ENCODE results near the gene BPIFB3.
"Not testable (repeated sequence)": the region's sequence is repeated elsewhere in the genome, so short reads cannot be mapped to it uniquely, and the experiment has no call there.

Gene BPIFB3

DNA sequence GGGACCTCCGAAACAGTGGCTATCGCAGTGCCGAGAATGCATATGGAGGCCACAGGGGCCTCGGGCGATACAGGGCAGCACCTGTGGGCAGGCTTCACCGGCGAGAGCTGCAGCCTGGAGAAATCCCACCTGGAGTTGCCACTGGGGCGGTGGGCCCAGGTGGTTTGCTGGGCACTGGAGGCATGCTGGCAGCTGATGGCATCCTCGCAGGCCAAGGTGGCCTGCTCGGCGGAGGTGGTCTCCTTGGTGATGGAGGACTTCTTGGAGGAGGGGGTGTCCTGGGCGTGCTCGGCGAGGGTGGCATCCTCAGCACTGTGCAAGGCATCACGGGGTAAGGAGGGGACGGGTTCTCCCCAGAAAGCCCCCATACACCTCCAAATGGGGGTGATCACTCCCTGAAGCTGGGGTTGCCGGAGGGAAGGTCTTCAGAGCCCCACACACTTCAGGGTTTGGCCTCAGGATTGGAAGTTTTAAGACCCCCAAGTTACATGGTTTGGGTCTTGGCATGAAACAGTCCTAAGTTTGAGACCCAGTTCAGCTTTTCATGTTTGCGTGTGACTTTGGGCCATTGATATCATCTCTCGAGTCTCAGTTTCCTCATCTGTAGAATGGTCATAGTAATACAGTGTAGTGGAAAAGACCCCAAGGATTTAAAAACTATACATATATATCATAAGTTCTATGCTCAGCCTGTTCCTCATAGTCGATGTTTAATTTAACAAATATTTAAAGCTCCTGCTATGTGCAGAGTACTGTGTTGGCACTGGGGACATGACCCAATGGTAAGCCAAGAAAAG, 30.0 kb downstream of the BPIFB3 start:
- in situ Hi-C loops (cut with MboI; ENCODE audit: low sequenced_read_pairs), result no loop called here

DNA sequence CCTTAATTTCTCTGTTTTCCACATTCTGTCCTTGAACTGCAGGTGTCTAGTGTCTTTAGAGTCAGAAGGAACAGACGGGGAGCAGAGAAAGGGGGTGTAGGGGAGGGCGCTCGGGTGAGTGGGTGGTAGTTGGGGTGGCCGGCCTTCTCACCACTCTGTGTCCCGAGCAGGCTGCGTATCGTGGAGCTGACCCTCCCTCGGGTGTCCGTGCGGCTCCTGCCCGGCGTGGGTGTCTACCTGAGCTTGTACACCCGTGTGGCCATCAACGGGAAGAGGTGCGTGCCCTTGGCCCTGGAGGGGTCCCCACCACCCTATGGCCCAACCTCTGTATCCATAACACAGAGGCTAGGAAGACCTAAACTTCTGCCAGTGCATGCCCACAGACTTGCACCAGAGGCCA, 31.0 kb downstream of the BPIFB3 start:
- in situ Hi-C loops (cut with MboI; ENCODE audit: low sequenced_read_pairs), result no loop called here

DNA sequence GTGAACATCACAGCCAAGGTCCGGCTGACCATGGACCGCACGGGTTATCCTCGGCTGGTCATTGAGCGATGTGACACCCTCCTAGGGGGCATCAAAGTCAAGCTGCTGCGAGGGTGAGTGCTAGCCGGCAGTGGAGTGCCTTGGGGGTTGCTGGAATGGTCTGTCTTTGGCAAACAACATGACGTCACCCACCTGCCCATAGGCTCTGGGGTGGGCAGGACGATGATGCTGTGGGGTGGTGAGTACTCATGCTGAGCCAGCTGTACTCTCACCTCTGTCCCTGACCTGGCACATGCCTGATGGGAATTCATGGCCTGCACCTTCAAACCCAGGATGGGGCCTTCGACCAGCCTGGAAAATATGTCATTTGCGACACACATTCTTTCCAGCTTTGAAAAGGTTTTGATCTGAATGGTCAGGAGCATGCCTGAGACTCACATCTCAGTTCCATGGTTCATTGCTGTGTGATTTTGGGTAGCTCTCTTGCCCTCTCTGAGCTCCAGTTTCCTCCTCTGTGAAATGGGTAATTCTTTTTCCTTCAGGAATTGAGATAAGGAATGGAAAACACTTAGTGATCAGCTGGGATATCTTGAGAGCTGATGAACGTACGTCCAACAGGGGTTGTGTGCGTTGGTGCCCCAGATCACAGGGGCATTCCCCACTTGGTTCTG, 32.5 kb downstream of the BPIFB3 start:
- in situ Hi-C loops (cut with MboI; ENCODE audit: low sequenced_read_pairs), result no loop called here

DNA sequence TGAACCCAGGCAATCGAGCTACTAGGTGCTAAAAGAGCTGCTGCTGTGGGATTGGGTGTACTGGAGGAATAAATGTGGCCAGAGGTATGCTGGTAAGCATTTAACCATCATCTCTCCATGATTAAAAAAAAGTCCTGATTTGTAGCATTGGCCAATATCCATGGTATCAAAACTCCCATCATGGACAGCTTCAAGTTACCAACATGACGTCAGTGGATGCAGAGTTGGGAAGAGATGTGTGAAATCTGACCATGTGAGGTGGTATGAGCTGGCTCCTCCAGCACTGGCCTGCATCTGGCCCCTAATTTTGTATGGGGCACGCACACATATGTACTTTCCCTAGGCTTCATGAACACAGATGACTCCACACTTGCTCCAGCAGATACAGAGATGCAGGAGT, 37.4 kb downstream of the BPIFB3 start:
- in situ Hi-C loops (cut with MboI; ENCODE audit: low sequenced_read_pairs), result no loop called here

DNA sequence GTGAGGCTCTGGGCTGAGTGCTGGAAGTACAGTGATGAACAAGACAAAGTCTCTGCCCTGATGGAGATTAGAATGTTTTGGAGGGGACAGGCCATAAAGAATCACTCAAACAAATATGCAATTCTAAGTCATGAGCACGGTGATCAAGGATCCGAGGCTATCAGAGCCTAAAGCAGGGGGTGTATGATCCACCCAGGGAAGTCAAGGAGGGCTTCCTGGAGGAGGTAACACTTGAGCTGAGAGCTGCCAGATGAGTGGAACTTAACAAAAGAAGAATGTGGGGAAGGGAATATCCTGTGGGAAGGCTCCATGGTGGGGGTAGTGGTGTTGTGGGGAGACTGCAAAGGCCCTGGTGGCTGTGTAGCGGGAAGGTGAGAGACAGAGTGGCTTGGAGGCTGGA, 38.0 kb downstream of the BPIFB3 start:
- in situ Hi-C loops (cut with MboI; ENCODE audit: low sequenced_read_pairs), result no loop called here

DNA sequence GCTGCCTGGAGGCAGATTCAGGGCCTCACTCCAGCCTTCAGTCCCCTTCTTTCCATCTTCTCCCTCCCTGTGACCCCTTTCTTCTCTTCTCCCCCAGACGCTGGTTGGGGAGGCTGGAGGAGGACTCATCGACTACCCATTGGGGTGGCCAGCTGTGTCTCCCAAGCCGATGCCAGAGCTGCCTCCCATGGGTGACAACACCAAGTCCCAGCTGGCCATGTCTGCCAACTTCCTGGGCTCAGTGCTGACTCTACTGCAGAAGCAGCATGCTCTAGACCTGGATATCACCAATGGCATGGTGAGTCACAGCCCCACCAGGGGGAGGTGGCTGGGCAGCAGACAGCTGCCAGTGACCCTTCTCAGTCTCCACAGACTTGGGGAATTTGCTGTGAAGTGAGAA, 38.7 kb downstream of the BPIFB3 start:
- in situ Hi-C loops (cut with MboI; ENCODE audit: low sequenced_read_pairs), result no loop called here

DNA sequence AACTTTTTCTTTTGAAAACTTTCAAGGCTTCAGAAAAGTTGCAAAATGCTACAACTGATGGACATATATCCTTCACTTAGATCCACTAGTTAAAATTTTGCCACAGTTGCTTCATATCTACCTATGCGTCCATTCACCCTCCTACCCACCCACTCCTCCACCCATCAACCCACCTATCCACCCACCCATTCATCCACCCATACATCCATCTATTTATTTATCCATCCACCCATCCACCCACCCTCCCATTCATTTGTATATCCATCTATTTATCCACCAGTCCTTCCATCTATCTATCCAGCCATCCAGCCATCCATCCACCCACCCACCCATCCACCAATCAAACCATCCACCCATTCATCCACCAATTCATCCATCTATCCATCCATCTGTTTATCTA, 39.4 kb downstream of the BPIFB3 start:
- in situ Hi-C loops (cut with MboI; ENCODE audit: low sequenced_read_pairs), result no loop called here

DNA sequence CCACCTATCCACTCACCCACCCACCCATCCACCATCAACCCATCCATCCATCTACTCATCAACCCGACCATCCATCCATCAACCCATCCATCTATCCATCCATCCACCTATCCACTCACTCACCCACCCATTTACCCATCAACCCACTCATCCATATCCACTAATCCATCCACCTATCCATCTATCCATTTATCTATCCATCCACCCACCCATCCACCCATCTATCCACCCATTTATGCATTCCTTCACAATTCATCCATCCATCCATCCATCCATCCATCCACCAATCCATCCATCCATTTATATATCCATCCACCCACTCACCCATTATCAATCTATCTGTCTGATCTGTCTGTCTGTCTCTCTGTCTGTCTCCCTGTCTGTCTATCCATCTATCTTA, 39.9 kb downstream of the BPIFB3 start:
- in situ Hi-C loops (cut with MboI; ENCODE audit: low sequenced_read_pairs), result no loop called here

DNA sequence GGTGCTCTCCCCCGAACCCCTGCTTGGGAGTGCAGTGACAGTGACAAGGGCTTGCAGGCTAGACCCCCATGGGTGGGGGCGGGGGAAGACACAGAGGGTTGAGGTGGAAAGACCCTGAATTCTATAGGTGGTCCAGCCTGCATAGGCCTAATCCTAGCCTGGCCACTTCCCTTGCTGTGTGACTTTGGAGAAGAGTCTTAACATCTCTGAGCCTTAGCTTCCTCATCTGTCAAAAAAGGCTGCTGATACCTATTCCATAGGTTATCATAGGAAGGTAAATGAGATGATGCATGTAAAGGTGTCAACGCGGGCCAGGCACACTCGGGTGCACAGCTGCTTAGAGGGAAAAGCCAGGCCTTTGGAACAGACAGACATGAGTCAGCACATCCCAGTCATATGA, 41.5 kb downstream of the BPIFB3 start:
- in situ Hi-C loops (cut with MboI; ENCODE audit: low sequenced_read_pairs), result no loop called here

DNA sequence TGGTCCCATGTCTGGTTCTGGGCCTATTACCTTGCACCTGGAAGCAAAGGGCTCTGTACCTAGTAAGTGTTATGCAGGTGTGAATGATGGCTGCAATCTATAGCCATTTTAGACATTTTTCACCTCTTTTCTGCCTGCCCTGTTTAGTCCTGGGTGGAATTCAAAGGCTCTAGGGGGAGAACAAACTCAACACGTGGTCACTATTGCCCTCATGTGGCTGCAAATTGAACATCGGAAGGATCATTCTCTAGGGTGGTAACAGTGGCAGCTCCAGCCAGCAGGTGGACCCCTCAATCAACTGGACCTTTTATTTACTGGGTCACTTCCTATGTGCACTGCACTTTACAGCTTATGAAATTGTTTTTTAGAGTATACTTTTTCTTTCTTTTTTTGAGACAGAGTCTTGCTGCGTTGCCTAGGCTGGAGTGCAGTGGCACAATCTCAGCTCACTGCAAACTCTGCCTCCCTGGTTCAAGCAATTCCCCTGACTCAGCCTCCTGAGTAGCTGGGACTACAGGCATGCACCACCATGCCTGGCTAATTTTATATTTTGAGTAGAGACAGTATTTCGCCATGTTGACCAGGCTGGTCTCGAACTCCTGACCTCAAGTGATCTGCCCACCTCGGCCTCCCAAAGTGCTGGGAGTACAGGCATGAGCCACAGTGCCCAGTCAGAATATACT, 42.3 kb downstream of the BPIFB3 start:
- in situ Hi-C loops (cut with MboI; ENCODE audit: low sequenced_read_pairs), result not testable (repeated sequence)

DNA sequence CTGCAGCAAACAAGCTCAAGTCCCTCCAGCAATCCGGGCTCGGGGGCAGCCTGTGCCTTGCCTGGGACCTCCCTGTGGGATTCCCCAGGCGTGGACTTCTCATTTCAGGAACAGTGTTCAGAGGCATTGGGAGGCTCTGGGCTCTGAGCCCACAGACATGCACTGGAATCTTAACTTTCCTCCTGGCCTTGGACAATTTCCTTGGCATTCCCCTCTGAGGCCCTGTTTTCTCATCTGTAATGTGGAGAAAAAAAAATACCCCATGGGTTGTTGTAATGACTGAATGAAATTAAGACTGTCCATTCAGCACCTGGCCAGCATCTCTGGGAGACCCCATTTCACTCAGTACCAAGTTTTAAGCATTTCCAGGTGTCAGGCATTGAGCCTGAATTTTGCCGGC, 43.3 kb downstream of the BPIFB3 start:
- in situ Hi-C loops (cut with MboI; ENCODE audit: low sequenced_read_pairs), result no loop called here

DNA sequence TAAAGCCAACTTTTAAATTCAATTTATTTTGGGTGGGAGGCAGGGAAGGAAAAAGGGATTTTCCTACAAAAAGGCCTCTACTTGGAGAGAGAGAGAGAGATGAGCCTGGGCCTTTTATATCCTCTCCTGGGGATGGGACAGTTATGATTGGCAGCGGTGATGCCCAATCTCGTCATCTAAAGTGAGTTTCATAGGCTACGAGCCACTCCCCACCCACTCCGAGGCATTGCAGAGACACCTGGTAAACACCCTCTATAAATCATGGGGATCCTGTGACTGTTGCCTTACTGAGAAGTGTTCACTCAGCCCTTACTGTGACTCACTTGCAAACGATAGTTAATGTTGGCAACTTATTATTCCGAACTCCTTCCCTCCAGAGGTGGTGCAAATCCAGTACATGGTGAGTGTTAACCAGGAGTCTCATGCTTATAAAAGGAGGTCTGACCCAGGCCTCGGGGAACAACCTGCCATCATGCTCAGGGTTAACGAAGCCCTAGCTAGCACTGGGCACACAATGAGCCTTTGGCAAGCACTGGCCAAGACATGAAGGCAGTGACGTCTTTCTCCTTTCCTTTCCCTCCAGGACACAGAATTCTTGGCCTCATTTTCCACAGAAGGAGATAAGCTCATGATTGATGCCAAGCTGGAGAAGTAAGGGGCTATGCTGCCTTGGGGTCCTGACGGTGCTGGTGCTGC, 46.3 kb downstream of the BPIFB3 start:
- in situ Hi-C loops (cut with MboI; ENCODE audit: low sequenced_read_pairs), result no loop called here

DNA sequence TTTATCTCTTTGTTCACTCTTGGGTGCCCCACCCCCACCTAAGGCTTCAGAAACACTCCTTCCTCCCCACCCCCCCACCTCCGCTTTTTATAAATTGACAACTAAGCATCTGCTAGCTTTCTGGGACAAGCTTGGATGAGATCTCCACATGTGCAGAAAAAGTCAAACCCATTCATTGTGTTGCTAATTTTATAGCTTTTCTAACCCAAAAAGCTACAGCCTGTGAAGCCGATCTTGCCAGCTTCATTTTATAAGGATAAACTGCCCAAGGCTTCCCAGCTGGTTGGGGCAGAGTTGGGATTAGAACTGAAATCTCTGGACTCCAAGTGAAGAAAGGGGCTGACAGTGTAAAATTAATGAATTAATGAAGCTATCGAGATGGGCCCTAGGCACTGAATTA, 49.9 kb downstream of the BPIFB3 start:
- in situ Hi-C loops (cut with MboI; ENCODE audit: low sequenced_read_pairs), result no loop called here

DNA sequence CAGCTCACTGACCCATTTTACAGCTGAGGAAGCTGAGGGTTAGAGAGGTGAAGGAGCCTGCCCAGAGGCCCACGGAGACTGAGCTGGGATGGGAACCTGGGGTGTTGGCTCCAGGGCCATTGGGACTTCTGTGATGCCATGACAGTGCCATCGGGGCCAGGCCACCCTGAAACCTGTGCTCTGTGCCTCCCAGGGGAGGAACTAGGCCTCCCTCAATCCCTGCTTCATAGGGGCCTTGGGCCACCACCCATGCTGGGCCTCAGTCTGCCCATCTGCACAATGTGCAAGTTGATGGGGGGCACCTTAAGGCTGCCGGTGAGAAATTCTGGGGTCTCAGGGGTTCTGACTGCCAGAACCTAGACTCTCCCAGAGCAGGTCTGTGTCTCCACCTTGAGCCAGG, 50.6 kb downstream of the BPIFB3 start:
- in situ Hi-C loops (cut with MboI; ENCODE audit: low sequenced_read_pairs), result no loop called here

DNA sequence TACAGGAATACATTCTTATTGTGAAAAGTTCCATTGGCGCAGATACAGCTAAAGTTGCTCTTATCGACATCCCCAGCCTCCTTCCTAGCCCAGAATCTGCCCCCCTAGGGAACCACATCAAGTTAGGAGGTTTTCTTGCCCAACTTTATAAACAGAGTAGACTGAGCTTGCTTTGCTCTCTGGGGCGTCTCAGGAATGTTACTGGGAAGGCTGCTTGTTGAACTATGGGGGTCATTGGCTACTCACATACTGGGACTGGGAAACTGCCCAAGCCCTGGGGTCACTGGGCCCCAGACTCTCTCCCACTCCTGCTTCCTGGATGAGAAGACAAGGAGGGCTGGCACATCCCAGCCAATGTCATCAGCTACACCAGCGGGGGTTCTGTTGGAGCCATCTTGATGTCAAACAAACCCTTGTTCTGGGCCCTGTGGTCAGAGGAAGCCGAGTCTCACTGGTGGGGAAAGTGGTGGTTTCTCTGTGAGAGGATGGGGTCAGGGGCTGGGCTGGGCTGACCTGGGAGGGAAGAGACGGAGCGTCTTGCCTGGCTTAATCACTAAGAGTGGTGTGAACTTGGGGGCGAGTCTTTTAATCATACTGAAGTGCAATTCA, 51.7 kb downstream of the BPIFB3 start:
- in situ Hi-C loops (cut with MboI; ENCODE audit: low sequenced_read_pairs), result no loop called here

DNA sequence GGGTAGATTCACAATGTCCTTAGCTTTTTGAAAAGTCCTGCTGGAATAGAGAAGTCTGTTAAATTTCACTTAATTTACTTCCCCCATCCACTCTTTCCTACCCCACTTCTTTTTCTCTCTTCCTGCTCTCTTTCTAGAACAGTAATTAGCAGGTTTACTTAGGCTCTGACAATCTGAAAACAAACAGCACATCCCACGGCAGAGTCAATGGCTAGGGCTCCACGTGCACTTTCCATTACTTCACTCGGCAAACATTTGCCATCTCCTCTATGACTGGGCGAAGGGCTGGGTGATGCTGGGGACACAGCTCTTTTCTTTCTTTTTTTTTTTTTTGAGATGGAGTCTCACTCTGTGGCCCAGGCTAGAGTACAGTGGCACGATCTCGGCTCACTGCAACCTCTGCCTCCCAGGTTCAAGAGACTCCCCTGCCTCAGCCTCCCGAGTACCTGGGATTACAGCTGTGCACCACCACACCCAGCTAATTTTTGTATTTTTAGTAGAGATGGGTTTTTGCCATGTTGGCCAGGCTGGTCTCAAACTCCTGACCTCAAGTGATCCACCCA, 52.4 kb downstream of the BPIFB3 start:
- in situ Hi-C loops (cut with MboI; ENCODE audit: low sequenced_read_pairs), result not testable (repeated sequence)

DNA sequence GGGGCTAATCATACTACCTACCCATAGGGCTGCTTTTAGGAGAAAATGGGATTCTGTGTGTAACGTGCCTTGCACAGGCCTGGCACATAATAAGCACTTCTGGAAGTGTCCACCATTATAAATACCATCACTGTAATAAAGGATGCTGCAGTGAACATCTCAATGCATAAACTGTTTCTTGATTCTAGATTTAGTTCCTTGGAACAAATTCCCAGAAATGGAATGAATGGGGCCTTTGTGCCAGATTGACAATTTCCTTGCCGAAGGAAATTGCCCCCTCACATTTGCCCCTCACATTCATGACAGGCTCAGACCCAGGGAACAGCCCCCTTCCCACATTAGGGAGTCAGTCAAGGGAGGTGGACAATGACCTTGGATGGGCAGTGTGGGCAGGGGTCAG, 55.0 kb downstream of the BPIFB3 start:
- in situ Hi-C loops (cut with MboI; ENCODE audit: low sequenced_read_pairs), result no loop called here

DNA sequence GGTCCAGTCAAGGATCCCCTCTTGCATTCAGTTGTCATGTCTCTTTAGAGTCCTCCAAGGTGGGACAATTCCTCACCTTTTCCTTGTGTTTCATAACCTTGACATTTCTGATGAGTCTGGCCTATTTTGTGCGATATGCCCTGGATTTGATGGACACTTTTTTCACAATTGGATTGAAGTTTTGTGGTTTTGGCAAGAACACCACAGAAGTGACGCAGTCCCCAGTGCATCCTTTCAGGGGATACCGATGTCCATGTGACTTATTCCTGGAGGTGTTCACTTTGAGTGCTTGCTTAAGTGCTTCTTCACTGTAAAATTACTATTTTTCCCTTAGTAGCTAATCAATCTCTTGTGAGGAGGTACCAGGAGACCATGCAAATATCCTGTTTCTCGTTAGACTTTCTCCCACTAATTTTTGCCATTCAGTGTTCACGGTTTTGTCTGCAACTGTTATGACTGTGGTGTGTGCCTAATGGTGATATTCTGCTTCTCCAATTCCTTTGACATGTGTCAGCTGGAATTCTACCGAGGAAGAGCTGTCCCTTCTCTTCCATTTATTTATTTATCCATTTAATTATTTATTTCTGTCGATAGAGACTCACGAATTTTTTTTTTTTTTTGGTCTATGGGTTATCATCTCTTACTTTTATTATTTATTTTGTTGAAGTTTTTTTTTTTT, 56.6 kb downstream of the BPIFB3 start:
- in situ Hi-C loops (cut with MboI; ENCODE audit: low sequenced_read_pairs), result no loop called here

DNA sequence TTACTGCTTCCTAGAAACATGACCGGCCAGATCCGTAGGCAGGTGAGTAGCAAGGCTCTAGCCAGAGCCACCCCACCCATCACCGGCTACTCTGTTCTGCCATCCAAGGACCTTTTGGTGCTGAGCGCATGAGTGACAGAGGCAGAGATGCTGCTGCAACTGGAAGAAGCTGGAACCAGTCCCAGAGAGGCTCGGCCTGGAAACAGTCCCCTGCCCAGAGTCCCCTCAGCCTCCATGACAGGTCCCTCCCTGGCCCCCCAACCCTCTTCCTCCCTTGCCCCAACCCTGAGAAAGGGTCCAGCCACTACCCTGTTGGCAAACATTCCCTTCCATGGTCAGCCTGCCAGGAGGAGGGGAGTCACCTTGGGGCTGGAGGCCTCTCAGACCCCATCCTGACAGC, 57.6 kb downstream of the BPIFB3 start:
- in situ Hi-C loops (cut with MboI; ENCODE audit: low sequenced_read_pairs), result no loop called here
